CD4-positive, alpha-beta T cell (primary cell): ENCODE results near the gene KLF18. TPM values are rescaled to one million over a fixed set of nuclear protein-coding genes. Genes with fewer than 3 reads are reported as not detected.

ENCODE experiments used
- ATAC-seq: fragments of 200-7000 bp; cut with Tn5 transposase; one replicate; pipeline ENCODE4 v1.10.0; 2022; ENCODE audit warnings: mild to moderate bottlenecking; ENCODE audit not compliant: poor library complexity
- CTCF ChIA-PET: fragments of 350-600 bp; sonication (Branson Sonifier 250); formaldehyde crosslinking; loops from one replicate; lab custom pipeline; 2021; ENCODE audit warnings: antibody characterized with exemption, inconsistent platforms; lab: Charles Lee
- POLR2A ChIA-PET: fragments of 350-600 bp; sonication (Branson Sonifier 250); formaldehyde crosslinking; loops from one replicate; lab custom pipeline; 2021; ENCODE audit warnings: antibody characterized with exemption, inconsistent platforms; lab: Charles Lee
- DNase-seq, 14 experiments: peaks; one replicate each; pipeline ENCODE4 v3.0.0-alpha.2; 2013 to 2020; ENCODE audit warnings: mixed read lengths in 2 of 14
- H3K27ac ChIP-seq, 2 donors: one replicate each; pipeline versions ENCODE4 v1.5.1 to v1.7.0; 2013; ENCODE audit warnings: low read length in 2 of 2, low read depth in 1 of 2, mild to moderate bottlenecking in 1 of 2
- H3K27me3 ChIP-seq, 2 experiments: 1 replicate in 1 of 2; 2 replicates in 1 of 2; pipeline versions ENCODE4 v1.6.1 to v1.7.0; 2013; ENCODE audit warnings: low read length in 2 of 2, control low read depth in 1 of 2, mild to moderate bottlenecking in 1 of 2, moderate library complexity in 1 of 2; ENCODE audit not compliant: insufficient read depth in 2 of 2, control insufficient read depth in 1 of 2
- H3K36me3 ChIP-seq: one replicate; pipeline ENCODE4 v1.6.1; 2013; ENCODE audit warnings: low read length, control low read depth; ENCODE audit not compliant: insufficient read depth
- H3K4me1 ChIP-seq: one replicate; pipeline ENCODE4 v1.6.1; 2013; ENCODE audit warnings: low read length, control low read depth; ENCODE audit not compliant: insufficient read depth
- H3K4me3 ChIP-seq: one replicate; pipeline ENCODE4 v1.5.1; 2013; ENCODE audit warnings: mild to moderate bottlenecking, low read length, moderate library complexity
- H3K9me3 ChIP-seq, 2 experiments: 1 replicate in 1 of 2; 2 replicates in 1 of 2; pipeline versions ENCODE4 v1.6.1 to v1.7.0; 2013; ENCODE audit warnings: low read length in 2 of 2, mild to moderate bottlenecking in 2 of 2, control low read depth in 1 of 2, moderate library complexity in 1 of 2; ENCODE audit not compliant: control insufficient read depth in 1 of 2, insufficient read depth in 1 of 2
- H3K27ac Mint-ChIP-seq: one replicate; pipeline ENCODE4 v1.8.0; 2020; ENCODE audit warnings: mixed read lengths
- H3K27me3 Mint-ChIP-seq: one replicate; pipeline ENCODE4 v1.8.0; 2021; ENCODE audit warnings: mixed read lengths
- H3K36me3 Mint-ChIP-seq: one replicate; pipeline ENCODE4 v1.8.0; 2021; ENCODE audit warnings: low read depth, mixed read lengths
- H3K4me1 Mint-ChIP-seq: one replicate; pipeline ENCODE4 v1.8.0; 2021; ENCODE audit warnings: low read depth, mixed read lengths
- H3K4me3 Mint-ChIP-seq: one replicate; pipeline ENCODE4 v1.8.0; 2020; ENCODE audit warnings: mild to moderate bottlenecking, mixed read lengths
- H3K9me3 Mint-ChIP-seq: one replicate; pipeline ENCODE4 v1.8.0; 2020; ENCODE audit warnings: mixed read lengths
- CTCF ChIP-seq: fragments of 200-600 bp; IDR thresholded peaks from one replicate; pipeline ENCODE4 v1.8.0; 2022; ENCODE audit warnings: antibody characterized with exemption, mild to moderate bottlenecking
- intact Hi-C, 2 experiments: fragments of 100-400 bp; cut with DNase I in 1 of 2; cut with micrococcal nuclease in 1 of 2; formaldehyde crosslinking; loops; one replicate each; pipeline versions ENCODE4 v1.15.1 to v1.9.0; 2023 to 2025; cut with DNase I, micrococcal nuclease
- total RNA-seq, 174 experiments: library from RNA in 2 of 174; stranded (reverse) in 2 of 174; gene quantifications; one replicate each; pipeline ENCODE4 v1.2.3 and lab custom pipeline; 2021 to 2026

The KLF18 gene
- total RNA-seq, 2 experiments from 2014 or later = not detected

DNA sequence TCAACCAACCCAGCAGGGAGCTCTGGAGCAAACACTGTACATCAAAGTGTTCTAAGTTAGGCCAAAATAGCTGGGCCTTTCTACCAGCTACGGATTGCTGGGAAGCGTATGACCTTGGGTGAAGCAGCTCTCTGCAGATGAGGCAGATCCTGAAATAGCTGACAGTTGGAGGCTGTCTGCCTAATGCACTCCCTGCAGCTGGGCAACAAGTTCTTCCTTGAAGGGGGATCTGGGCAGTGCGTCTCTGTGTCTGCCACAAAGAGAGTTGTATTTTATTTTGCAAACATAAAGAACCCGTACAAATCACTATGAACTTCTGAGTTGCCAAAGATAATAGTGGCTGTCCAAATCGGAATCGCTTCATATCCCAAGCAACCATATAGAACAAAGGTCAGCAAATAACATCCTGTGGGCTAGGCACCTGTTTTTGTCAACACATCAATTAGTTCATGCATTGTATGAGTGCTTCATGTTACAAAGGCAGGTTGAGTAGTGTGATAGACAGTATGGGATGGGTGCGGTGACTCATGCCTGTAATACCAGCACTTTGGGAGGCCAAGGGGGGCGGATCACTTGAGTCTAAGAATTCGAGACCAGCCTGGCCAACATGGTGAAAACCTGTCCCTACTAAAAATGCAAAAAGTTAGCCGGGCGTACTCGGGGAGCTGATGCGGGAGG lies 51.9 kb downstream of the KLF18 start:
- peaks cover 3 to 9% of the 10 kb centered on the region in 2 experiments for H3K27me3 ChIP-seq
- no peak overlapping the region for H3K27ac ChIP-seq
- Mint-ChIP-seq H3K4me1 (no peaks in the 10 kb centered on the region), H3K9me3 (no peaks in the 10 kb centered on the region), H3K27ac (no peak overlapping the region), H3K27me3 (peaks cover 37% of the 10 kb centered on the region), H3K36me3 (no peaks in the 10 kb centered on the region), H3K4me3 (no peak overlapping the region)
- H3K4me1 ChIP-seq = no peaks in the 10 kb centered on the region
- no peak for ATAC-seq
- no peak for TF ChIP-seq CTCF
- no peak for DNase-seq
- ChIA-PET POLR2A (no interaction called here), CTCF (no interaction called here)
- H3K36me3 ChIP-seq = no peaks in the 10 kb centered on the region
- intact Hi-C loops = no loop called here
- no peaks in the 10 kb centered on the region for H3K9me3 ChIP-seq
- no peak overlapping the region for H3K4me3 ChIP-seq

Other genes starting within 250 kb of the KLF18 start
- gene ARTN, start 207.8 kb downstream of the KLF18 start, total RNA-seq = 1 to 10 TPM in 1 of 2 experiments, under 1 TPM in 1; 0.55 to 1.3 TPM
- gene IPO13, start 194.7 kb downstream of the KLF18 start, total RNA-seq = 1 to 10 TPM; 6.3 to 7.4 TPM
- gene DPH2, start 171.6 kb downstream of the KLF18 start, total RNA-seq = 10 to 100 TPM; 10.3 to 12.0 TPM
- gene ATP6V0B, start 166.7 kb downstream of the KLF18 start, total RNA-seq = 10 to 100 TPM; 42.9 to 47.0 TPM
- under 1 TPM; 0.22 to 0.34 TPM for gene B4GALT2, start 162.4 kb downstream of the KLF18 start, total RNA-seq
- 1 to 10 TPM in 1 of 2 experiments, under 1 TPM in 1; 0.98 to 1.4 TPM for gene CCDC24, start 150.0 kb downstream of the KLF18 start, total RNA-seq
- under 1 TPM in 1 of 2 experiments, not detected in 1; 0.17 TPM for gene SLC6A9, start 110.2 kb downstream of the KLF18 start, total RNA-seq
- not detected for gene KLF17, start 22.8 kb downstream of the KLF18 start, total RNA-seq
- gene DMAP1, start 71.8 kb upstream of the KLF18 start, total RNA-seq = 10 to 100 TPM; 53.4 to 56.9 TPM
- 10 to 100 TPM; 19.7 to 20.7 TPM for gene ERI3, start 213.6 kb upstream of the KLF18 start, total RNA-seq